ENCODE data around the gene ANKRD53. TPM values are rescaled to one million over a fixed set of nuclear protein-coding genes. Genes with fewer than 3 reads are reported as not detected.

The ANKRD53 gene
- total and polyA plus RNA-seq, 4 donors, result 0.63 to 2.5 (median 0.76) TPM

DNA sequence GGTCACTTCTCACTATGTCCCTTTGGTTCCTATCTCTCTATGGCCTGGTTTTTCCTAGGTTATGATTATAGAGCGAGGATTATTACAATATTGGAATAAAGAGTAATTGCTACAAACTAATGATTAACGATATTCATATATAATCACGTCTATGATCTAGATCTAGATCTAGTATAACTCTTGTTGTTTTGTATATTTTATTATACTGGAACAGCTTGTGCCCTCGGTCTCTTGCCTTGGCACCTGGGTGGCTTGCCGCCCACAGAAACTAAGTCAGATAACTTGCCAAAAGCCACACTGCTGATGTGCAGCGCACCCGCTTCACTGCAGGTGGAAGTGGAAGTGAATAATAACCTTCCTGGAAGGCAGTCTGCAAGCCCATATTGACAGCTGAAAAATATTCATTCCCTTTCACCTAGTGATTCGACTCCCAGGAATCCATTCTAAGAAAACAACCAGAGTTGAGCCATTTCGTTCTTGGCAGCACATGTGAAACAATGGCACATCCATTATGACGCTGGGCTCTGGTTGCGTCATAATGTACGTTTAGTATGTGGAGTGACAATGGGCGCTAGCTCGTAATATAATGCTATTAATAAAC lies 725 bp upstream of the ANKRD53 start:
- no peaks in the 10 kb centered on the region for H3K9me3 ChIP-seq (ENCODE audit: control insufficient read depth in 4 of 4, insufficient read depth in 3 of 4, low read length in 3 of 4)
- peak overlapping the region in 1 of 2 donors; percentile 11 for H3K9ac ChIP-seq (ENCODE audit: insufficient read depth in 1 of 2, low read length in 2 of 2)
- H3K27ac ChIP-seq (ENCODE audit: low read depth in 1 of 2, low read length in 1 of 2), result peak overlapping the region in 1 of 2 donors; percentile 81
- H3K36me3 ChIP-seq (ENCODE audit: control insufficient read depth in 4 of 4, insufficient read depth in 4 of 4, low read length in 4 of 4), result peaks cover 0 to 2% (median 0%) of the 10 kb centered on the region in 4 donors
- TF ChIP-seq CTCF (IDR thresholded peaks at IDR 0.05; ENCODE audit: control extremely low read depth, extremely low read depth), result no peak
- peak; percentile 4 for ATAC-seq (ENCODE audit: insufficient read depth, low FRiP score)
- H3K4me3 ChIP-seq, result no peak overlapping the region
- peak; percentile 54 to 82 (median 72) for DNase-seq
- WGBS, 2 donors, result 21 to 25% methylated on average over 14 of the region's 14 CpGs
- H3K27me3 ChIP-seq (ENCODE audit: control insufficient read depth in 3 of 3, insufficient read depth in 3 of 3, low read length in 2 of 3), result no peaks in the 10 kb centered on the region
- peaks cover 0 to 11% (median 6%) of the 10 kb centered on the region in 5 donors for H3K4me1 ChIP-seq (ENCODE audit: control insufficient read depth in 5 of 5, insufficient read depth in 5 of 5, low read length in 5 of 5)

GRCh38 chr2:70979180-70979488 lies 704 bp downstream of the ANKRD53 start:
- H3K9ac ChIP-seq (ENCODE audit: insufficient read depth in 1 of 2, low read length in 2 of 2), result no peak overlapping the region
- H3K4me1 ChIP-seq (ENCODE audit: control insufficient read depth in 5 of 5, insufficient read depth in 5 of 5, low read length in 5 of 5), result peaks cover 0 to 11% (median 6%) of the 10 kb centered on the region in 5 donors
- H3K27ac ChIP-seq (ENCODE audit: low read depth in 1 of 2, low read length in 1 of 2), result peak overlapping the region in 1 of 2 donors; percentile 78
- H3K9me3 ChIP-seq (ENCODE audit: control insufficient read depth in 4 of 4, insufficient read depth in 3 of 4, low read length in 3 of 4), result no peaks in the 10 kb centered on the region
- ATAC-seq (ENCODE audit: insufficient read depth, low FRiP score) (no peak), DNase-seq (no peak)
- H3K27me3 ChIP-seq (ENCODE audit: control insufficient read depth in 3 of 3, insufficient read depth in 3 of 3, low read length in 2 of 3), result no peaks in the 10 kb centered on the region
- no peak for TF ChIP-seq CTCF (IDR thresholded peaks at IDR 0.05; ENCODE audit: control extremely low read depth, extremely low read depth)
- peaks cover 0 to 2% (median 0%) of the 10 kb centered on the region in 4 donors for H3K36me3 ChIP-seq (ENCODE audit: control insufficient read depth in 4 of 4, insufficient read depth in 4 of 4, low read length in 4 of 4)
- 31 to 36% methylated on average over 19 of the region's 19 CpGs for WGBS, 2 donors
- no peak overlapping the region for H3K4me3 ChIP-seq

- ATAC-seq (ENCODE audit: insufficient read depth, low FRiP score), result no peak
- Histone ChIP-seq H3K4me3 (no peak overlapping the region), H3K9ac (ENCODE audit: insufficient read depth in 1 of 2, low read length in 2 of 2) (no peak overlapping the region), H3K27ac (ENCODE audit: low read depth in 1 of 2, low read length in 1 of 2) (no peak overlapping the region), H3K36me3 (ENCODE audit: control insufficient read depth in 4 of 4, insufficient read depth in 4 of 4, low read length in 4 of 4) (peaks cover 0 to 2% (median 0%) of the 10 kb centered on the region in 4 donors), H3K9me3 (ENCODE audit: control insufficient read depth in 4 of 4, insufficient read depth in 3 of 4, low read length in 3 of 4) (no peaks in the 10 kb centered on the region), H3K27me3 (ENCODE audit: control insufficient read depth in 3 of 3, insufficient read depth in 3 of 3, low read length in 2 of 3) (no peaks in the 10 kb centered on the region), H3K4me1 (ENCODE audit: control insufficient read depth in 5 of 5, insufficient read depth in 5 of 5, low read length in 5 of 5) (peaks cover 0 to 11% (median 6%) of the 10 kb centered on the region in 5 donors)
- no peak for TF ChIP-seq CTCF (IDR thresholded peaks at IDR 0.05; ENCODE audit: control extremely low read depth, extremely low read depth)
- WGBS, 2 donors, result 95 to 97% methylated on average over 9 of the region's 9 CpGs
- no peak for DNase-seq
Observed at GRCh38 chr2:70979626-70980025, 1.2 kb downstream of the ANKRD53 start.

GRCh38 chr2:70981421-70981820 lies 3.0 kb downstream of the ANKRD53 start:
- ATAC-seq (ENCODE audit: insufficient read depth, low FRiP score), result no peak
- 84 to 94% methylated on average over 2 of the region's 2 CpGs for WGBS, 2 donors
- no peak for TF ChIP-seq CTCF (IDR thresholded peaks at IDR 0.05; ENCODE audit: control extremely low read depth, extremely low read depth)
- peaks cover 0 to 1% (median 0%) of the 10 kb centered on the region in 4 donors for H3K9me3 ChIP-seq (ENCODE audit: control insufficient read depth in 4 of 4, insufficient read depth in 3 of 4, low read length in 3 of 4)
- H3K27ac ChIP-seq (ENCODE audit: low read depth in 1 of 2, low read length in 1 of 2), result no peak overlapping the region
- DNase-seq, result no peak
- H3K4me1 ChIP-seq (ENCODE audit: control insufficient read depth in 5 of 5, insufficient read depth in 5 of 5, low read length in 5 of 5), result peaks cover 0 to 11% (median 6%) of the 10 kb centered on the region in 5 donors
- H3K4me3 ChIP-seq, result no peak overlapping the region
- peaks cover 0 to 7% (median 3%) of the 10 kb centered on the region in 4 donors for H3K36me3 ChIP-seq (ENCODE audit: control insufficient read depth in 4 of 4, insufficient read depth in 4 of 4, low read length in 4 of 4)
- H3K27me3 ChIP-seq (ENCODE audit: control insufficient read depth in 3 of 3, insufficient read depth in 3 of 3, low read length in 2 of 3), result no peaks in the 10 kb centered on the region
- H3K9ac ChIP-seq (ENCODE audit: insufficient read depth in 1 of 2, low read length in 2 of 2), result no peak overlapping the region

Data from lung (tissue), 12 donors.